ENCODE results near the gene PDGFA.

PDGFA gene

GRCh38 chr7:471191-471865 lies 48.3 kb downstream of the PDGFA start:
- DNase-seq, result no peak

- no peak for DNase-seq
These were observed 50.1 kb downstream of the PDGFA start for GRCh38 chr7:469563-469961.

GRCh38 chr7:468681-469562 lies 50.7 kb downstream of the PDGFA start:
- DNase-seq, result no peak

DNA sequence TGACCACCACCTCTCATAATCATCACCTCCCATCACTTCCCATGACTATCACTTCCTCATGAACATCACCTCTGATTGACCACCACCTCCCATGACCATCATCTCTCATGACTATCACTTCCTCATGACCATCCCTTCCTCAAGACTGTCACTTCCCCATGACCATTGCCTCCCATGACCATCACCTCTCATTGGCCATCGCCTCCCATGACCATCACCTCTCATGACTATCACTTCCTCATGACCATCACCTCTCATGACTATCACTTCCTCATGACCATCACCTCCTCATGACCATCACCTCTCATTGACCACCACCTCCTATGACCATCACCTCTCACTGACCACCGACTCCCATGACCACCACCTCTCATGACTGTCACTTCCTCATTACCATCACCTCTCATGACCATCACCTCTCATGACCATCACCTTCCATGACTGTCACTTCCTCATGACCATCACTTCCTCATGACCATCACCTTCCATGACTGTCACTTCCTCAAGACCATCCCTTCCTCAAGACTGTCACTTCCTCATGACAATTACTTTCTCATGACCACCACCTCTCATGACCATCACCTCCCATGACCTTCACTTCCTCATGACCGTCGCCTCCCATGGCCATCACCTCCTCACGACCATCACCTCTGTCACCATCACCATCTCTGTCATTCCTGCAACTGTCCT lies 51.6 kb downstream of the PDGFA start:
- no peak for DNase-seq

GRCh38 chr7:467393-467828 lies 52.2 kb downstream of the PDGFA start:
- no peak for DNase-seq

GRCh38 chr7:466465-467191 lies 53.0 kb downstream of the PDGFA start:
- DNase-seq, result no peak

DNA sequence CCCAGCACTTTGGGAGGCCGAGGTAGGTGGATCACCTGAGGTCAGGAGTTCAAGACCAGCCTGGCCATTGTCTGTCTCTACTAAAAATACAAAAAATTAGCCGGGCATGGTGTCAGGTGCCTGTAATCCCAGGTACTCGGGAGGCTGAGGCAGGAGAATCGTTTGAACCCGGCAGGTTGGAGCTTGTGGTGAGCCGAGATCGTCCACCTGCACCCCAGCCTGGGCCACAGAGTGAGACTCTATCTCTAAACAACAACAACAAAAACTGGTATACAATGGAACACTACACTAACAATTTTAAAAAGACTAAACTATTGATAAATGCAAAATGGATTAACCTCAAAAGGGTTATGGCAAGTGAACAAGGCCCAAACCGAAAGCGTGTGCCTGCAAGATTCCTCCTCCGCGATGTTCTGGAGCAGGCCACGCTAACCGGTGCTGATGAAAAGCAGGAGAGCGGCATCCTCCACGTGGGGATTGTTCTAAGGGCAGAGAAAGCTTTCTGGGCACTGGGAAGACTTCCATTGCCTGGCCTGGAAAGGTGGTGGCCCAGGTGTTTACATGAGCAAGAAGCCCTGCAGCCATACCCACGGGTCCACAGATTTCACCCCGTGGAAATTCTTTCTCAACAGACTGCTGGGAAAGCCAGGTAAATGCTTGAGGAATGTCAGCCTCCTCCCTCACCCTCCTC lies 53.8 kb downstream of the PDGFA start:
- no peak for DNase-seq

GRCh38 chr7:464454-465401 lies 54.9 kb downstream of the PDGFA start:
- DNase-seq, result no peak

GRCh38 chr7:463817-464453 lies 55.7 kb downstream of the PDGFA start:
- no peak for DNase-seq

GRCh38 chr7:463362-463781 lies 56.3 kb downstream of the PDGFA start:
- DNase-seq, result no peak

- DNase-seq, result no peak
These were observed 57.2 kb downstream of the PDGFA start for GRCh38 chr7:462173-463103.

GRCh38 chr7:461453-462172 lies 58.0 kb downstream of the PDGFA start:
- no peak for DNase-seq

GRCh38 chr7:461117-461452 lies 58.6 kb downstream of the PDGFA start:
- no peak for DNase-seq

DNA sequence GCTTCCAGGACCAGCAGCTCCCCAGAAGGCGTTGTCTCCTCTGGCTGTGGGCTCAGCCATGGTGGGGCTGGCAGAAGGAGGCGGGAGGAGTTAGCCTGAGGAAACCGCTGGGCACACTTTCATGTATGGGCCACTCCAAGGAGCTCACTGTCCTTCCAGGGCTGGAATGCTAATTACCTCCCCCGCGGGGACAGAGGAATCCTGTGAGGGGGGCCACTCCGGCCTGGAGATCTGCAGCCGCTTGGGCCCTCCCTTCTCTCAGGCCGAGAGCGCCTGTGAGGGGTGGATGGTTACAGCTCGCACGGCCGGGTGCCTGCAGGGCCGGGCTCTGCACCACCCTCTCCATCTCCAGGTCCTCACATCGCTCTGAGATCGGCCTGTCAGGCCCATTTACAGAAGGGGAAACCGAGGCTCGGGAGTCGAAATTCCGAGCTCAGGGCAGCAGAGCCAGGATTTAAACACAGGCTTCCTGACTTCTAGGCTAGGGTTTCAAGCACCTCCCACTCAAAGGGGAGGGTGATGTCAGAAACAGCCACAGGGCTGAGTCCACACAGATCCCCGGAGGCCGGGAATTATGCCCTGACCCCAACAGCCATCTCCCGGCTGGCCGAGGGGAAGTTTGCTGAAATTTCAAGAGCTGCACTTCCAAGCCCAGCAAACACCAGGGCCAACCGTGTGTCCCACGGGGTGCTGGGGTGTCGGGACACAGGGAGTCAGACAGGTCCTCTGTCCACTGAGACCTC lies 59.1 kb downstream of the PDGFA start:
- DNase-seq, result no peak

GRCh38 chr7:459584-460373 lies 59.9 kb downstream of the PDGFA start:
- no peak for DNase-seq

DNA sequence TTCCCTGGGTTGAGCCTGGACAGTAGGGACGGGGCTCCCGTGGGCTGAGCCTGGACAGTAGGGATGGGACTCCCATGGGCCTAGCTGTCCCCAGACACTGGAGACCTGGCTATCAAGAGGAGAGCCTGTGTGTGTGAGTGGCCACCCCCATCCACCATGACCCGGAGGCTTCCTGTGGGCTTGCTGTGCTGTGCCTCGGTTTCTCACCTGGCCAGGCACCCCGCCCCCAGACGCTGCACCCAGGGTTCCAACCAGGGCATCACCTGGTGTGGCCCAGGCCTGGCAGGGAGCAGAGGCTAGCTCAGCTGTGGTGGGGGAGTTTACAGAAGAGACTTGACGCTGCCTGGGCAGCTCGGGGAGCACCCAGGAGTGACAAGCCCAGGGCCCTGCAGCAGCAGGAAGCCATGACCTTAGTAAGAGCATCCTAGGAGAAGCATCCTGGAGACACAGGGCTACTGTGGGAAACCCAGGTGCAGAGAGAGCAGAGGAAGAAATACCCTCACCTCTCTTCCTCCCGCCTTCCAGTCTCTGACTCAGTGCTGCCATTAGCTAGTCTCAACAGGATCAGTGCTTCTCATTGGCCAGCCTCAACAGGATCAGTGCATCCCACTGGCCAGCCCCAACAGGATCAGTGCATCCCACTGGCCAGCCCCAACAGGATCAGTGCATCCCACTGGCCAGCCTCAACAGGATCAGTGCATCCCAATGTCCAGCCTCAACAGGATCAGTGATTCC lies 61.0 kb downstream of the PDGFA start:
- DNase-seq, result no peak
